Mucosa of gallbladder (tissue), 1 donor: ENCODE measurements around the gene FANK1. TPM values are rescaled to one million over a fixed set of nuclear protein-coding genes. Genes with fewer than 3 reads are reported as not detected.

ENCODE experiments used
- DNase-seq: peaks from one replicate; pipeline ENCODE4 v3.0.0-alpha.2; 2020; ENCODE audit warnings: low spot score
- total RNA-seq: library from RNA; stranded (reverse); gene quantifications from one replicate; pipeline ENCODE4 v1.2.1, GENCODE V29; 2021
- donor health status: DM: no; HTN: no; CAD: no.

Gene FANK1
- total RNA-seq, 1 donor from 2014 or later: 5.3 TPM

GRCh38 chr10:125985557-125986240 is 89.3 kb downstream of the FANK1 start:
- no peak for DNase-seq

GRCh38 chr10:125989791-125990190 is 93.4 kb downstream of the FANK1 start:
- no peak for DNase-seq

DNA sequence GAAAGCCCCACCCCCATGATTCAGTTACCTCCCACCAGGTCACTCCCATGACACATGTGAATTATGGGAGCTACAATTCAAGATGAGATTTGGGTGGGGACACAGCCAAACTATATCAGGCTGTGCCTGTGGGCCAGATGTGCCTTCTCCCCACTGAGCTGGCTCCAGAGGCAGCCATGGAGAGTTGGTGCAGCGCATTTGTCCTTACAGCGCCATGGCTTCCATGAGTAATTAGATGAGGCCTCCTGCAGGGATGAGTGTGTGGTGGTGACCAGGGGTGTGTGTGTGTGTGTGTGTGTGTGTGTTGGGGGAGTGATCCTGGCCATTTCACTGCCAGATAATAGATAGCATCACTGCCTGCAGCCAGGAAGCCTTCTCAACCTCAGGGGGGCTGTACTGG is 94.6 kb downstream of the FANK1 start:
- DNase-seq: no peak

DNA sequence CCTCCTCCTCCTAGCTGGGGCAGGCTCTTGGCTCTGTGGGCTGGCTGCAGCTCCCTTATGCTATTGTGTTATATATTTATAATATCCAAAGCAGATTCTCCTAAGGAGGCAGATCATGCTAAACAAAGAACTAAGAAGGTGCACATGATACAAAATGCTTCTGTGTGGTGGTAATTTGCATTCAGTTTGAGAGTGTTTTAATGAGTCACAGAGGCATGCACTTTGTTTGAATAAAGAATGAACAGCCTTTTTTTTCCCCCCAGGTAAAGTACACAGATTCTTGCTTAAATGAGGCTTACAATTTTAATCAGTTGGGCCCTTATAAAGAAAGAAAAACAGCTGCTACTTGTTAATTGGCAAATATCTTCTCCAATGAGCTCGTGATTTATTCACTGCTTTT is 95.0 kb downstream of the FANK1 start:
- no peak for DNase-seq

DNA sequence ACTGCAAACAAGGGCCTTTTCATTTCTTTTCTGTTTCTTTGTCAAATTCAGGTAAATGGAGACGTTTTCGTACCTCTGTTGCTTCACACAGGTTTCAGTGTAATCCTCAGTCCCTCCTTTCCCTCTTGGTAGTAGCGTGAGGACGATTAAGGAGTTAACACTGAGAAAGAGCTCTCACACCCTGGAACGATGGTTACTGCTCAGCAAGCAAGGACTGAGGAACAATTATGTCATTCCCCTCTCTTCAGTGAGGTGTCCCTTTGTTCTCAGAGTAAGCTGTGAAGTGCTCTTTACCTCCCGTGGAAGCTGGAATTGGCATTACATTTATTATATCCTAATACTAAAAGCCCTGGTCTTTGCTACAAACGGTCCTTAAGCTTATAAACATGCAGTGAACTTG is 95.9 kb downstream of the FANK1 start:
- no peak for DNase-seq

- no peak for DNase-seq
Observed at GRCh38 chr10:125994601-125995000, 98.2 kb downstream of the FANK1 start.

DNA sequence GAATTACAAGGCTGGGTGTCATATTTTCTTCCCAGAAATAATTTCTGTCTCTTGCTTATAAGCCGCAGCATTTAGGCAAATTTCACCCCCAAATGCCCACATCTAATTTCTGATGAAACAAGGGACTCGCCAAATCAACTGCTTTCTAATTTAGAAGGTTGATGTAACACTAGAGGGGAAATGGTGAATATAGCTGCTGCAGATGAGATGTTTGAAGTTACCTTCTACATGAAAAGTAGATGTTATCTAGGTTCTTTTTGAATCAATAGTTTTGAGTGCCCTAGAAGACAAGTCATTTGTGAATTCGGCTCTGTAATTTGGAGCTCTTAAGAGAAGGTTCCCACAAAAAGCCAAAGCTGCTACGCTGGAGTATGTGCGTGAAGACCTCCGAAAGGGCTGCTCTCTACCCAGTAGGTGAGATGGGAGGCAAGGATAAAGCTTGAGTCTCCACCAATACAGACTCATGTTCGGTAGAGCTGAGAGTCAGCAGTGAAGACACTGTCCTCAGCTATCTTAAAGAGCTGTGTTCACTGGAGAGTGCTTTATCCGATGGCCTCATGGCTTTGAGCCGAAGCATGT is 99.5 kb downstream of the FANK1 start:
- no peak for DNase-seq

- DNase-seq: no peak
Observed at GRCh38 chr10:125997586-125997985, 101.2 kb downstream of the FANK1 start.

GRCh38 chr10:125999694-126000093 is 103.3 kb downstream of the FANK1 start:
- no peak for DNase-seq

GRCh38 chr10:126001576-126001975 is 105.2 kb downstream of the FANK1 start:
- DNase-seq: no peak

DNA sequence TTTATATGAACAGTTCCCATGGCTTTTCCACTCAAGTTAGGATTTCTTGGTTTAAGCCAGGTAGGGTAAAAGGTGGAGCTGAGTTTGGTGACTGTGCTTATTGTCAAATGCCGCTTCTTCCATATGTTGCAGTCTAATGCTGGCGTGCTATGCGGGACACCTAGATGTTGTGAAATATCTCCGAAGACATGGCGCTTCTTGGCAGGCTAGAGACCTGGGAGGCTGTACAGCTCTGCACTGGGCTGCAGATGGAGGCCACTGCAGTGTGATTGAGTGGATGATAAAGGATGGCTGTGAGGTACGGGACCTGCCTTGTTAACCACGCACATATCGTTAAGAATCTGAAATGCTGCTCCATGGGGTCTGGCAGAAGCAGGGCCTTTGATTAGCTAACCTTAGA is 108.4 kb downstream of the FANK1 start:
- DNase-seq: no peak

DNA sequence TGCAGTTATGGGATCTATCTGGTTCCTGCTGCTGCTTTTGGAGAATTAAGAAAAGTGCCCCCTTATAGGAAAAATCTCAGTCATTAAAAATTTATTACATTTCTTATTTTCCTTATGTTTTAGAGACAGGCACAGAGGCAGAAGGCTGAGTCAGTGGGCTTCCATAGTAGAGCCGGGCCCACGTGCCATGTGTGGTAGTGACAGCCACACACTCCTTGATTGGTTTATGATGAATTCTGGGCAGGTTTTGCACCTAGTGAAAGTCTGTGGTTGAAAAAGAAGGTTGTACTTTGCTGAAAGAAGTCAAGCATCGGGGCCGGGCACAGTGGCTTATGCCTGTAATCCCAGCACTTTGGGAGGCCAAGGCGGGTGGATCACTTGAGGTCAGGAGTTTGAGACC is 109.9 kb downstream of the FANK1 start:
- DNase-seq: no peak

GRCh38 chr10:126006906-126007305 is 110.5 kb downstream of the FANK1 start:
- DNase-seq: no peak

- DNase-seq: no peak
Observed at GRCh38 chr10:126009650-126010049, 113.3 kb downstream of the FANK1 start.

- DNase-seq: no peak
Observed at GRCh38 chr10:126011995-126012394, 115.6 kb downstream of the FANK1 start.

- DNase-seq: no peak
Observed at GRCh38 chr10:126012485-126012884, 116.1 kb downstream of the FANK1 start.

DNA sequence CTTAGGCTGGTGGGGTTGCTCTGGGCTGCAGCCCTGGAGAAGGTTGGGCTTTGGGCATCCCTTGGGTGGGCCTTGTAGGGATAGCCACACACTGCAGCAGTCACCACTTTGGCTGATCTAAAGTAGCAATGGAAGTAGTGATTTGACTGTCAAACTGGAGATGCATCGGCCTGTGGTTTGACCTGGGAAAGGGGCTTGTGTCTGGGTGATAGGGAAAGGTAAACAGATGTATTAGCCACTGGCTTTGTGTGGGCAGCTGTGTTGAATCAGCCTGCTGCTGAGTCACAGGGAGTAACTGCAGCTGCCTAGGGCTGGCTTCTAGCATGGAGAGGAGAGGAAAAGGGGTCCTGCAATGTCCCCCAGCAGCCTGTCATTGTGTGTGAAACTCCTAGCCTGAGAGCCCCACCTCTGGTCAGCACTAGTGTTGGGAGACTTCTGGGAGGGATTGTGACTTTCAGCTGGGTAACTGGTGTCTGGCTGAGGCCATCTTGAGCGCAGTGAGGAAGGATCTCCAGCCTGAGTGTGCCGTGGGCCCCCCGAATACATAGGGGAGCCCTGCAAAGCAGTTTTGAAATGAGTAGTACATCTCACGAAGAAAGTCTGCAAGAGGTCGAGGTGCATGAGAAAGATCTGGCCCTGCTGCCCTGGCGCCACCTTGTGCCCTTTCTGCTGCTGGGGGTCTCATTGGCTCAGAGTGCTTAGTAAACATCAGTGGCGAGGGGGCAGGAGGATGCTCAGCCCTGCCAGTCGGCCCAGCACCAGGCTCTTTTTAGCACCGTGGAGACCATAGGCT is 117.3 kb downstream of the FANK1 start:
- DNase-seq: no peak

- no peak for DNase-seq
Observed at GRCh38 chr10:126014309-126014708, 117.9 kb downstream of the FANK1 start.

DNA sequence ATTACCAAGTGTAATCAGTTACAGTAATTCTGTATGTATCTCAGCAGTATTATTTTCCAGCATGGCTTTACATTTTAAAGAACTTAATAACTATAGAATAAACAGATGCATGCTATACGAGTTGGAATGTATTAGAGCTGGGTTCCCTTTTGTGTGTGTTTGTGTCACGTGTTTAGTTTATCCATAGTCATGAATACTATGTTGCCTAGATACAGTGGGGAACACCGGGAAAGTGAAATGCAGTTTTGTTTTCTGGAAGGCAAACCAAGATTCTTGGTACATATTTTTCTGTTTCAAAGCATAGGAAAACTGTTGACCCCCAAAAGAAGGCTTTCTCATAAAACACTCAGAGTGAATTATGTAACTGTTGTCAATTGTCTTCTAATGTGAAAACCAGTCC is 119.0 kb downstream of the FANK1 start:
- no peak for DNase-seq

DNA sequence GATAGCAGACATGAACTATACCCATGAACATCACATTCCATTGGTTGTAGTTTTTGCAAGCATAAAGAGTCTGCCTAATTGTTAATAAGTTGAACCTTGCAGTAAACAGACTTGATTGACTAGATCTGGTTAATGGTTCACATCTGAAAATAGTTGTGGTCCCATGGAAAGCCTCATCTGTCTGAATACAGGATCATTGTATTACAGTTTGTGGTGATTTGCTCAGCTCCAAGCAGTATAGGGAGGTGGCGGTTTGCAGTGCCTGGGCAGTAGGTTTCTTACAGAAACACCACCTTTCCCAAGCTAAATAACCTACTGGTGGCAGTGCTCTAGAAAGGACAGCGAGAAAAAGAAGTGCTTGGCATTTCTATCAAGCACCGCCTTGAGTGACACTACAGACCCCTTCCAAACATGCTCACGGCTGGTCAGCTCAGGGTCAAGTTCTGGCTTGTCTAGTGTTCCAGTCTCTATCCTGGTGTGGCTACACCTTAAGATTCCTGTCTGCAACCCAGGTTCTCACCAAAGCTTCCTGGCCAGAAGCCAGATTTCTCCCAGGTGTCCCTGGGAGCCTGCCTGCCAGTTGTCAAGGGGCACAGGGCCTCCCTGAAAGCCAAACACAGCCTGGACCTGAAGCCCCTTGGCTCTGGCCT is 119.9 kb downstream of the FANK1 start:
- no peak for DNase-seq

- no peak for DNase-seq
Observed at GRCh38 chr10:126016882-126017281, 120.5 kb downstream of the FANK1 start.

DNA sequence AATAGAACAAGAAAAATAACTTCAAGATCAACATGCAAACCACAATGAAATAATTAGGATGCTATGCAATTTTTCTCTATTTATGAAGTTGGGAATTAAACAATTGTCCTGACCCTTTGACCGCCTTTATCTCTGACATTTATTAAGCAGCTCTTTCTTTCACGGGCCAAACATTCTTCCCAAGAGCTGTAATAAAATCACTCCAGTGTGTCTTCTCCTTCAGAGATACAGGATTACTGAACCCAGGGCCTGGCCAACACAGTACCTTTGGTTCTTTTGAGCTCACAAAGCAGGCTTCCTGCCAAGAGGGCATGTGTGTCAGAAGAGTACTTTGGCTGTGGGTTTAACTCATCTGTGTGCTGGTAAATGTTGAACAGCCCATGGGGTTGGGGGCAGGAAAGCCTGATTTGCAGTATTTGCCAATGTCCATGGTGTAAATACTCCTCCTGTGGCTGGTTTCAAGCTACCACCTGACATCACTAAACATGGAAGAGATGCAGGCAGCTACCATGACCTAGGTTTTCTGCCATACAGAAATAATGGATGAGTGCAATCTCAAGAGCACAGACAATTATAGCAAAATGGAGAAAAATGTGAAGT is 121.7 kb downstream of the FANK1 start:
- no peak for DNase-seq
